GM12878 (cell line): ENCODE data around the gene LSAMP. TPM values are rescaled to one million over a fixed set of nuclear protein-coding genes. Genes with fewer than 3 reads are reported as not detected.

ENCODE experiments used
- ATAC-seq: fragments of 200-7000 bp; cut with Tn5 transposase; 3 replicates; pipeline ENCODE4 v1.9.1; 2020; ENCODE audit warnings: mild to moderate bottlenecking, moderate library complexity
- BruUV-seq: library from RNA; stranded (reverse); fragments of 400-500 nt; replicated peaks from 2 replicates; lab custom pipeline; 2021; lab: Mats Ljungman, UMichigan
- CTCF ChIA-PET: fragments of 300-600 bp; sonication (Branson Sonifier 250); formaldehyde crosslinking; extraction: SDS; loops from one replicate; lab custom pipeline; 2021; ENCODE audit warnings: inconsistent platforms; lab: Yijun Ruan, JAX
- POLR2A ChIA-PET: fragments of 350-600 bp; formaldehyde crosslinking; extraction: SDS; loops from one replicate; lab custom pipeline; 2021; ENCODE audit warnings: inconsistent platforms; lab: Charles Lee
- RAD21 ChIA-PET: fragments of 300-600 bp; sonication (Branson Sonifier 250); formaldehyde crosslinking; loops from one replicate; lab custom pipeline; 2023; ENCODE audit warnings: antibody characterized with exemption; ENCODE audit not compliant: unreplicated experiment; lab: Charles Lee
- SMC1A ChIA-PET: fragments of 300-600 bp; sonication (Branson Sonifier 250); formaldehyde crosslinking; loops from one replicate; lab custom pipeline; 2023; ENCODE audit not compliant: unreplicated experiment, uncharacterized antibody; lab: Charles Lee
- DNase-seq: peaks from one replicate; pipeline ENCODE4 v3.0.0-alpha.2; 2011; ENCODE audit warnings: low read depth, low spot score
- FAIRE-seq: peaks from 3 replicates; lab custom pipeline; 2011; peaks lifted over from hg19 to GRCh38; lab: Jason Lieb, UNC
- H2AFZ ChIP-seq: 2 replicates; pipeline ENCODE4 v1.6.0; 2011; ENCODE audit warnings: low read depth, low read length, control low read depth; ENCODE audit not compliant: control insufficient read depth
- H3K27ac ChIP-seq: 2 replicates; pipeline ENCODE4 v1.5.1; 2011; ENCODE audit warnings: control low read depth; ENCODE audit not compliant: control insufficient read depth, insufficient read depth
- H3K27me3 ChIP-seq, 2 experiments: replicated peaks in 1 of 2; 2 replicates each; pipeline versions ENCODE4 v1.6.0 to v1.6.1; 2011; ENCODE audit warnings: low read length in 1 of 2; ENCODE audit not compliant: control insufficient read depth in 2 of 2, insufficient read depth in 2 of 2
- H3K36me3 ChIP-seq, 2 experiments: 2 replicates each; pipeline ENCODE4 v1.5.1; 2011; ENCODE audit warnings: low read length in 1 of 2; ENCODE audit not compliant: control insufficient read depth in 2 of 2, insufficient read depth in 2 of 2
- H3K4me1 ChIP-seq: 2 replicates; pipeline ENCODE4 v1.6.1; 2011; ENCODE audit warnings: mild to moderate bottlenecking, low read length, moderate library complexity, mixed read lengths; ENCODE audit not compliant: control insufficient read depth, insufficient read depth
- H3K4me2 ChIP-seq: 2 replicates; pipeline ENCODE4 v1.6.0; 2011; ENCODE audit warnings: control low read depth; ENCODE audit not compliant: control insufficient read depth, insufficient read depth
- H3K4me3 ChIP-seq: fragments of 200-600 bp; sonication (generic); 2 replicates; pipeline ENCODE4 v1.5.1; 2016
- H3K79me2 ChIP-seq: 2 replicates; pipeline ENCODE4 v1.6.0; 2011; ENCODE audit warnings: low read length; ENCODE audit not compliant: control insufficient read depth, insufficient read depth
- H3K9ac ChIP-seq: 2 replicates; pipeline ENCODE4 v1.8.0; 2011; ENCODE audit warnings: low read length, control low read depth, mixed read lengths; ENCODE audit not compliant: control insufficient read depth, insufficient read depth
- H3K9me3 ChIP-seq: replicated peaks from 3 replicates; pipeline ENCODE4 v1.5.1; 2011; ENCODE audit warnings: mild to moderate bottlenecking, low read length; ENCODE audit not compliant: control insufficient read depth, insufficient read depth
- H4K20me1 ChIP-seq: 2 replicates; pipeline ENCODE4 v1.6.0; 2011; ENCODE audit not compliant: control insufficient read depth, insufficient read depth
- CHD1 ChIP-seq: IDR thresholded peaks from 2 replicates; pipeline ENCODE4 v1.6.1; 2012; ENCODE audit warnings: low read depth, low read length, improper control_type of control experiment
- CREM ChIP-seq: IDR thresholded peaks from 2 replicates; pipeline ENCODE4 v1.6.1; 2014; ENCODE audit warnings: antibody characterized with exemption, low read depth
- E4F1 ChIP-seq: fragments of 450-650 bp; IDR thresholded peaks from 2 replicates; pipeline ENCODE4 v1.6.1; 2018; ENCODE audit warnings: borderline replicate concordance, mild to moderate bottlenecking; ENCODE audit not compliant: partially characterized antibody
- ELK1 ChIP-seq: IDR thresholded peaks from 2 replicates; pipeline ENCODE4 v1.6.1; 2012; ENCODE audit warnings: low read depth, low read length, improper control_type of control experiment
- HDAC2 ChIP-seq: fragments of 200-600 bp; sonication (generic); IDR thresholded peaks from 2 replicates; pipeline ENCODE4 v1.6.1; 2017
- HDAC6 ChIP-seq: fragments of 200-600 bp; sonication (generic); IDR thresholded peaks from one replicate; pipeline ENCODE4 v1.8.0; 2017; ENCODE audit warnings: antibody characterized with exemption; ENCODE audit not compliant: unreplicated experiment
- IRF3 ChIP-seq: fragments of 450-650 bp; IDR thresholded peaks from 2 replicates; pipeline ENCODE4 v1.6.1; 2014; ENCODE audit warnings: mild to moderate bottlenecking
- MLLT1 ChIP-seq: fragments of 450-650 bp; IDR thresholded peaks from 2 replicates; pipeline ENCODE4 v1.6.1; 2016; ENCODE audit warnings: mild to moderate bottlenecking
- POLR2A ChIP-seq: IDR thresholded peaks from 2 replicates; pipeline ENCODE4 v1.6.1; 2011; ENCODE audit warnings: low read depth, mild to moderate bottlenecking, low read length
- RAD51 ChIP-seq: fragments of 450-650 bp; IDR thresholded peaks from 2 replicates; pipeline ENCODE4 v1.6.1; 2016; ENCODE audit warnings: moderate library complexity, mild to moderate bottlenecking, inconsistent platforms
- RB1 ChIP-seq: fragments of 450-650 bp; formaldehyde crosslinking; IDR thresholded peaks from 2 replicates; pipeline ENCODE4 v1.6.1; 2017; ENCODE audit warnings: mild to moderate bottlenecking, borderline replicate concordance
- RUNX3 ChIP-seq: IDR thresholded peaks from 2 replicates; pipeline ENCODE4 v1.6.1; 2012; ENCODE audit warnings: low read length, inconsistent platforms
- SREBF1 ChIP-seq: IDR thresholded peaks from 2 replicates; pipeline ENCODE4 v1.6.1; 2012; ENCODE audit warnings: mild to moderate bottlenecking, low read length
- ZBED1 ChIP-seq: IDR thresholded peaks from 2 replicates; pipeline ENCODE4 v1.6.1; 2016; ENCODE audit warnings: borderline replicate concordance
- ZZZ3 ChIP-seq: IDR thresholded peaks from 2 replicates; pipeline ENCODE4 v1.6.1; 2011; ENCODE audit warnings: low read depth; ENCODE audit not compliant: control insufficient read depth, insufficient read length
- WGBS: methylation state at CpG from one replicate; pipeline ENCODE4 v1.1.6; 2016; ENCODE audit warnings: low lambda C conversion rate; ENCODE audit not compliant: insufficient replicate concordance, insufficient coverage; ENCODE audit errors: missing lambda C conversion rate; 5-methylcytosine and 5-hydroxymethylcytosine counted together
- in situ Hi-C: fragments of 300-500 bp; cut with MboI; formaldehyde crosslinking; loops from 9 replicates; pipeline ENCODE4 v1.14.3; 2018; ENCODE audit warnings: mixed read lengths
- intact Hi-C: fragments of 100-400 bp; cut with micrococcal nuclease; formaldehyde crosslinking; loops from one replicate; pipeline ENCODE4 v1.14.2; 2022; ENCODE audit not compliant: unreplicated experiment
- polyA plus RNA-seq, 11 experiments: library from polyadenylated mRNA; depleted of rRNA in 4 of 11; unstranded in 6 of 11; stranded (reverse) in 5 of 11; fragments of >200 nt; fragmentation: Nextera tagmentation in 4 of 11; fragmentation: Illumina TruSeq in 1 of 11; extraction: Ambion mirVana in 4 of 11; extraction: Trizol in 1 of 11; gene quantifications; 1 replicate in 1 of 11; 2 replicates in 10 of 11; pipeline versions ENCODE4 v1.2.1 to v1.2.3, GENCODE V29; 2011 to 2016; ENCODE audit warnings: inconsistent platforms in 2 of 11, missing spikeins in 2 of 11, low read depth in 1 of 11
- total RNA-seq, 4 experiments: library from RNA; depleted of rRNA in 3 of 4; stranded (reverse); fragments of >200 nt in 3 of 4; fragmentation: Illumina TruSeq in 1 of 4; extraction: Trizol in 1 of 4; gene quantifications; 2 replicates each; pipeline versions ENCODE4 v1.2.1 to v1.2.3, GENCODE V29; 2013 to 2021

The LSAMP gene
- total and polyA plus RNA-seq, 10 of the 15 experiments (the other 5 are each of a cell fraction or from before 2014, with no cell fraction given): 2.0 to 12.7 (median 6.5) TPM

- no peak for TF ChIP-seq IRF3
- TF ChIP-seq MLLT1: 0 out of 2 replicates have a peak, but pooled peaks have one; percentile 40
- TF ChIP-seq CREM: peak; percentile 35; the same call in 1 of the 2 replicates
- TF ChIP-seq, all 136 proteins: peak for 17
Measured at GRCh38 chr3:116288485-116288884, 156.8 kb downstream of the LSAMP start (continued).

- no peaks in the 10 kb centered on the region for H3K36me3 ChIP-seq
- SMC1A ChIA-PET: interaction anchor here (0.7 to 3.4 kb wide), 9 partner anchors 8 to 158 kb away, joined by 3 to 19 read pairs (median 4); no protein-coding TSS in a partner anchor
- POLR2A ChIA-PET: interaction anchor here (0.8 to 1.0 kb wide), 2 partner anchors 23 to 55 kb away, joined by 3 to 4 read pairs; no protein-coding TSS in a partner anchor
- H3K4me3 ChIP-seq: no peak overlapping the region
- in situ Hi-C loops (no loop called here), intact Hi-C loops (no loop called here)
- H4K20me1 ChIP-seq: no peaks in the 10 kb centered on the region
- DNase-seq: no peak
- no peak for TF ChIP-seq ELK1
- TF ChIP-seq HDAC2: no peak
- no peak for TF ChIP-seq SREBF1
- no peak for TF ChIP-seq RB1
- no peak for TF ChIP-seq POLR2A
- no peak for TF ChIP-seq CHD1
- TF ChIP-seq ZZZ3: no peak
- TF ChIP-seq RUNX3: no peak
- no peak for TF ChIP-seq RAD51
- TF ChIP-seq HDAC6: no peak
- no peak for TF ChIP-seq ZBED1
- TF ChIP-seq E4F1: no peak
- no peaks in the 10 kb centered on the region for H3K9me3 ChIP-seq
- 0% methylated on average over 1 of the region's 1 CpG for WGBS
- CTCF ChIA-PET: interaction anchor here (1.2 kb wide), 1 partner anchor 21 kb away, joined by 3 read pairs; no protein-coding TSS in a partner anchor
- no peak overlapping the region for H3K9ac ChIP-seq
- FAIRE-seq: no peak
- H3K27ac ChIP-seq: no peak overlapping the region
- no peaks in the 10 kb centered on the region for H3K4me1 ChIP-seq
- RAD21 ChIA-PET: interaction anchor here (0.6 to 3.1 kb wide), 3 partner anchors 13 to 53 kb away, joined by 3 to 17 read pairs (median 3); no protein-coding TSS in a partner anchor
- H3K27me3 ChIP-seq: no peaks in the 10 kb centered on the region; a peak in 1 of 4 replicates
- no peaks in the 10 kb centered on the region for H3K79me2 ChIP-seq
- no peak overlapping the region for H2AFZ ChIP-seq
- no peak for ATAC-seq
- no peak overlapping the region for H3K4me2 ChIP-seq
- BruUV-seq: no TSS peak
Measured at GRCh38 chr3:116285781-116286421, 159.4 kb downstream of the LSAMP start.
